IMR-90 (cell line): ENCODE measurements around the gene PEA15. TPM values are rescaled to one million over a fixed set of nuclear protein-coding genes. Genes with fewer than 3 reads are reported as not detected.

Experiments
- ATAC-seq: fragments of 200-7000 bp; cut with Tn5 transposase; 2 replicates; pipeline ENCODE4 v1.9.1; 2020; ENCODE audit warnings: low read depth, mild to moderate bottlenecking, moderate library complexity
- BruUV-seq: library from RNA; stranded (reverse); fragments of 400-500 nt; replicated peaks from 2 replicates; lab custom pipeline; 2021; lab: Mats Ljungman, UMichigan
- CTCF ChIA-PET: fragments of 300-600 bp; formaldehyde crosslinking; extraction: SDS; loops from one replicate; lab custom pipeline; 2021; ENCODE audit warnings: antibody characterized with exemption; lab: Yijun Ruan, JAX
- POLR2A ChIA-PET: fragments of 300-600 bp; sonication (Branson Sonifier 250); formaldehyde crosslinking; loops from one replicate; lab custom pipeline; 2022; ENCODE audit warnings: antibody characterized with exemption; ENCODE audit not compliant: unreplicated experiment; lab: Charles Lee
- DNase-seq: peaks from one replicate; pipeline ENCODE4 v3.0.0; 2013
- H2AFZ ChIP-seq: replicated peaks from 2 replicates; pipeline ENCODE3; 2013; ENCODE audit warnings: low read length, mild to moderate bottlenecking; ENCODE audit not compliant: poor library complexity
- H2AK5ac ChIP-seq: 2 replicates; pipeline ENCODE4 v1.6.1; 2013; ENCODE audit warnings: low read depth, low read length, inconsistent platforms
- H2AK9ac ChIP-seq: replicated peaks from 2 replicates; pipeline ENCODE3; 2013; ENCODE audit warnings: mild to moderate bottlenecking, low read depth, low read length, moderate library complexity; ENCODE audit not compliant: poor library complexity
- H2BK120ac ChIP-seq: 2 replicates; pipeline ENCODE4 v1.6.1; 2013; ENCODE audit warnings: low read depth, low read length, inconsistent platforms
- H2BK15ac ChIP-seq: 3 replicates; pipeline ENCODE4 v1.6.1; 2013; ENCODE audit warnings: low read depth, low read length, inconsistent platforms
- H2BK20ac ChIP-seq: 2 replicates; pipeline ENCODE4 v1.6.1; 2013; ENCODE audit warnings: low read depth, mild to moderate bottlenecking, inconsistent platforms, low read length, moderate library complexity
- H2BK5ac ChIP-seq: 2 replicates; pipeline ENCODE4 v1.6.1; 2013; ENCODE audit warnings: mild to moderate bottlenecking, low read depth, low read length, inconsistent platforms; ENCODE audit not compliant: poor library complexity, severe bottlenecking
- H3K14ac ChIP-seq: replicated peaks from 2 replicates; pipeline ENCODE4 v1.6.1; 2013; ENCODE audit warnings: low read depth, low read length, inconsistent platforms
- H3K18ac ChIP-seq: 2 replicates; pipeline ENCODE4 v1.6.1; 2013; ENCODE audit warnings: low read depth, low read length, control low read depth
- H3K23ac ChIP-seq: 2 replicates; pipeline ENCODE4 v1.6.1; 2013; ENCODE audit warnings: low read depth, low read length, inconsistent platforms
- H3K27ac ChIP-seq: 2 replicates; pipeline ENCODE4 v1.5.1; 2013; ENCODE audit warnings: mild to moderate bottlenecking, control low read depth, low read length; ENCODE audit not compliant: insufficient read depth
- H3K27me3 ChIP-seq: 2 replicates; pipeline ENCODE4 v1.6.1; 2013; ENCODE audit warnings: low read length; ENCODE audit not compliant: control insufficient read depth, insufficient read depth
- H3K36me3 ChIP-seq: 2 replicates; pipeline ENCODE4 v1.6.1; 2013; ENCODE audit warnings: low read length, mixed read lengths; ENCODE audit not compliant: control insufficient read depth, insufficient read depth
- H3K4ac ChIP-seq: 2 replicates; pipeline ENCODE4 v1.6.1; 2013; ENCODE audit warnings: low read depth, low read length, inconsistent platforms
- H3K4me1 ChIP-seq: 2 replicates; pipeline ENCODE4 v1.6.1; 2013; ENCODE audit warnings: low read length, mixed read lengths; ENCODE audit not compliant: control insufficient read depth, insufficient read depth
- H3K4me2 ChIP-seq: 2 replicates; pipeline ENCODE4 v1.6.1; 2013; ENCODE audit warnings: low read depth, mild to moderate bottlenecking, control low read depth, low read length, moderate library complexity
- H3K4me3 ChIP-seq: 2 replicates; pipeline ENCODE4 v1.5.1; 2013; ENCODE audit warnings: low read depth, mild to moderate bottlenecking, control low read depth, low read length, moderate library complexity; ENCODE audit not compliant: insufficient read depth
- H3K56ac ChIP-seq: 2 replicates; pipeline ENCODE4 v1.6.1; 2013; ENCODE audit warnings: low read length, inconsistent platforms; ENCODE audit not compliant: insufficient read depth; ENCODE audit errors: extremely low read depth
- H3K79me1 ChIP-seq, 2 experiments: 2 replicates each; pipeline ENCODE4 v1.6.1; 2013; ENCODE audit warnings: low read length in 2 of 2, inconsistent platforms in 1 of 2, low read depth in 1 of 2
- H3K9ac ChIP-seq: 2 replicates; pipeline ENCODE4 v1.6.1; 2013; ENCODE audit warnings: low read depth, low read length, control low read depth
- H3K9me1 ChIP-seq: 2 replicates; pipeline ENCODE4 v1.6.1; 2013; ENCODE audit warnings: low read length, inconsistent platforms; ENCODE audit not compliant: insufficient read depth
- H3K9me3 ChIP-seq: 2 replicates; pipeline ENCODE4 v1.6.1; 2013; ENCODE audit warnings: low read length; ENCODE audit not compliant: control insufficient read depth, insufficient read depth
- H4K20me1 ChIP-seq: 2 replicates; pipeline ENCODE4 v1.6.1; 2013; ENCODE audit warnings: low read length, inconsistent platforms; ENCODE audit not compliant: insufficient read depth
- H4K5ac ChIP-seq: 2 replicates; pipeline ENCODE4 v1.6.1; 2013; ENCODE audit warnings: mild to moderate bottlenecking, low read depth, low read length, control low read depth
- H4K8ac ChIP-seq, 2 experiments: 2 replicates each; pipeline ENCODE4 v1.6.1; 2013; ENCODE audit warnings: low read depth in 2 of 2, low read length in 2 of 2, control low read depth in 1 of 2, inconsistent platforms in 1 of 2
- H4K91ac ChIP-seq: 2 replicates; pipeline ENCODE4 v1.6.1; 2013; ENCODE audit warnings: low read depth, low read length, inconsistent platforms; ENCODE audit not compliant: insufficient read depth
- BHLHE40 ChIP-seq: fragments of 150-350 bp; IDR thresholded peaks from 2 replicates; pipeline ENCODE4 v1.6.1; 2016; ENCODE audit warnings: mild to moderate bottlenecking, low read depth, low read length
- CEBPB ChIP-seq: IDR thresholded peaks from 2 replicates; pipeline ENCODE4 v1.6.1; 2012; ENCODE audit warnings: low read depth, low read length, improper control_type of control experiment
- FOS ChIP-seq: fragments of 150-350 bp; IDR thresholded peaks from 2 replicates; pipeline ENCODE4 v1.6.1; 2016; ENCODE audit warnings: low read depth, low read length
- MAFK ChIP-seq: IDR thresholded peaks from 2 replicates; pipeline ENCODE4 v1.6.1; 2012; ENCODE audit warnings: low read depth, low read length, improper control_type of control experiment
- MAZ ChIP-seq: IDR thresholded peaks from 2 replicates; pipeline ENCODE4 v1.6.1; 2012; ENCODE audit warnings: low read depth, mild to moderate bottlenecking, low read length, improper control_type of control experiment, moderate library complexity, borderline replicate concordance
- MXI1 ChIP-seq: IDR thresholded peaks from 2 replicates; pipeline ENCODE4 v1.6.1; 2012; ENCODE audit warnings: low read depth, mild to moderate bottlenecking, low read length, moderate library complexity, borderline replicate concordance
- NFE2L2 ChIP-seq: fragments of 150-350 bp; IDR thresholded peaks from 2 replicates; pipeline ENCODE4 v1.6.1; 2016; ENCODE audit warnings: low read depth, mild to moderate bottlenecking, low read length
- POLR2A ChIP-seq: IDR thresholded peaks from 2 replicates; pipeline ENCODE4 v1.6.1; 2012; ENCODE audit warnings: mild to moderate bottlenecking, low read depth, low read length
- RAD21 ChIP-seq: IDR thresholded peaks from 2 replicates; pipeline ENCODE4 v1.6.1; 2012; ENCODE audit warnings: low read length, improper control_type of control experiment
- RCOR1 ChIP-seq: IDR thresholded peaks from 2 replicates; pipeline ENCODE4 v1.6.1; 2012; ENCODE audit warnings: mild to moderate bottlenecking, low read length, improper control_type of control experiment; ENCODE audit not compliant: insufficient replicate concordance
- RFX5 ChIP-seq: IDR thresholded peaks from 2 replicates; pipeline ENCODE4 v1.8.0; 2012; ENCODE audit warnings: low read depth, mild to moderate bottlenecking, low read length, moderate library complexity
- WGBS, 2 experiments: methylation state at CpG; one replicate each; pipeline versions ENCODE4 v1.1.5 to v1.1.7; 2013; ENCODE audit warnings: missing lambda C conversion rate in 2 of 2; ENCODE audit not compliant: insufficient read length in 1 of 2; ENCODE audit errors: extremely low coverage in 2 of 2; 5-methylcytosine and 5-hydroxymethylcytosine counted together
- dilution Hi-C: fragments of 300-500 bp; cut with HindIII; formaldehyde crosslinking; loops from one replicate; pipeline ENCODE4 v1.14.3; 2018; ENCODE audit warnings: low sequenced_read_pairs; ENCODE audit not compliant: unreplicated experiment
- in situ Hi-C: fragments of 300-500 bp; cut with MboI; formaldehyde crosslinking; loops from 3 replicates; pipeline ENCODE4 v1.14.3; 2019; ENCODE audit warnings: low sequenced_read_pairs, inconsistent platforms, mixed read lengths
- intact Hi-C: fragments of 100-400 bp; cut with micrococcal nuclease; formaldehyde crosslinking; loops from 2 replicates; pipeline ENCODE4 v1.10.0; 2022
- polyA plus RNA-seq, 3 experiments: library from polyadenylated mRNA; depleted of rRNA; stranded (reverse); fragments of >200 nt; gene quantifications; 2 replicates each; pipeline ENCODE4 v1.2.3, GENCODE V29; 2012; ENCODE audit warnings: low replicate concordance in 1 of 3
- total RNA-seq: library from RNA; depleted of rRNA; stranded (reverse); fragments of >200 nt; gene quantifications from 2 replicates; pipeline ENCODE4 v1.2.3, GENCODE V29; 2012
- TF ChIP-seq, protein P1 (sequence below): conservative IDR thresholded peaks from 2 replicates; pipeline ENCODE4 v1.5.1; 2012; ENCODE audit warnings: mild to moderate bottlenecking, low read depth, low read length, improper control_type of control experiment
- TF ChIP-seq, protein P2 (sequence below): fragments of 150-350 bp; IDR thresholded peaks from 2 replicates; pipeline ENCODE4 v1.6.1; 2017; ENCODE audit warnings: mild to moderate bottlenecking, antibody characterized with exemption, low read length, low read depth
- TF ChIP-seq, protein P3 (sequence below): fragments of 150-350 bp; IDR thresholded peaks from 2 replicates; pipeline ENCODE4 v1.6.1; 2016; ENCODE audit warnings: low read depth, mild to moderate bottlenecking, low read length, moderate library complexity, borderline replicate concordance

The PEA15 gene
- total and polyA plus RNA-seq, 2 of the 4 experiments (the other 2 are of a cell fraction) = 296 to 754 TPM

DNA sequence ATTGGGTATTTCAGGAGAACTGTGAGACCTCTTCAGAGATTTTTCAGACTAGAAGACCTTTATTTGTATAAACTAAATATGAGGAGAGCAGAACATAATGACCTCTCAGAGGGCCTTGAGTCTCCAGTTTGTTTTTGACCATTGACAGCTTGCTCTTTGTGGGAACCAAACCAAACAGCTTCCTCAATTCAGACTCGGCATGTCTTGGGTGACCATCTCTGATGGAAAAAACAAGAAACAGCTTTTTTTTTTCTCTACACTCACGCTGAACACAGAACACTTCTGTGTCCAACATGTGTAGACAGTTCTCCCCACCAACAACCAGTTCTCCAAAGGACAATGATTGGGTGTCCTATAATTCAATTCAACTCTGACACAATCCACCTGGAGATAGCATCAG lies 42.3 kb upstream of the PEA15 start:
- Histone ChIP-seq H3K27ac (no peak overlapping the region), H3K14ac (no peak overlapping the region), H3K4me1 (no peaks in the 10 kb centered on the region), H3K9me3 (no peaks in the 10 kb centered on the region), H3K56ac (no peak overlapping the region), H4K5ac (no peak overlapping the region), H3K9me1 (no peaks in the 10 kb centered on the region), H2BK20ac (no peak overlapping the region), H3K36me3 (no peaks in the 10 kb centered on the region), H4K20me1 (no peaks in the 10 kb centered on the region), H3K18ac (no peak overlapping the region), H3K4me2 (no peak overlapping the region), H2BK15ac (no peak overlapping the region), H3K23ac (no peak overlapping the region), H3K4ac (no peak overlapping the region), H3K9ac (no peak overlapping the region), H2AK9ac (no peak overlapping the region), H2AFZ (no peak overlapping the region), H2BK5ac (no peak overlapping the region), H4K91ac (no peak overlapping the region), H2AK5ac (no peak overlapping the region), H4K8ac (no peak overlapping the region), H3K4me3 (no peak overlapping the region), H3K79me1 (no peaks in the 10 kb centered on the region), H3K27me3 (peaks cover 45% of the 10 kb centered on the region), H2BK120ac (no peak overlapping the region)
- no TSS peak for BruUV-seq
- ATAC-seq (no peak), DNase-seq (no peak)
- dilution Hi-C loops = no loop called here
- WGBS, 2 experiments = 80% methylated on average over 1 of the region's 2 CpGs; no CpG with 5 or more reads in 1 of the 2 experiments
- POLR2A ChIA-PET = no interaction called here
- CTCF ChIA-PET = interaction anchor here (0.5 to 0.7 kb wide), 4 partner anchors 17 to 287 kb away, joined by 3 to 6 read pairs (median 4); no protein-coding TSS in a partner anchor
- intact Hi-C loops = no loop called here
- TF ChIP-seq RAD21 (no peak), NFE2L2 (no peak), BHLHE40 (no peak), MXI1 (no peak), CEBPB (no peak), POLR2A (no peak), RCOR1 (no peak), RFX5 (no peak), FOS (no peak), MAFK (no peak), MAZ (no peak)
- TF ChIP-seq, protein P1, sequence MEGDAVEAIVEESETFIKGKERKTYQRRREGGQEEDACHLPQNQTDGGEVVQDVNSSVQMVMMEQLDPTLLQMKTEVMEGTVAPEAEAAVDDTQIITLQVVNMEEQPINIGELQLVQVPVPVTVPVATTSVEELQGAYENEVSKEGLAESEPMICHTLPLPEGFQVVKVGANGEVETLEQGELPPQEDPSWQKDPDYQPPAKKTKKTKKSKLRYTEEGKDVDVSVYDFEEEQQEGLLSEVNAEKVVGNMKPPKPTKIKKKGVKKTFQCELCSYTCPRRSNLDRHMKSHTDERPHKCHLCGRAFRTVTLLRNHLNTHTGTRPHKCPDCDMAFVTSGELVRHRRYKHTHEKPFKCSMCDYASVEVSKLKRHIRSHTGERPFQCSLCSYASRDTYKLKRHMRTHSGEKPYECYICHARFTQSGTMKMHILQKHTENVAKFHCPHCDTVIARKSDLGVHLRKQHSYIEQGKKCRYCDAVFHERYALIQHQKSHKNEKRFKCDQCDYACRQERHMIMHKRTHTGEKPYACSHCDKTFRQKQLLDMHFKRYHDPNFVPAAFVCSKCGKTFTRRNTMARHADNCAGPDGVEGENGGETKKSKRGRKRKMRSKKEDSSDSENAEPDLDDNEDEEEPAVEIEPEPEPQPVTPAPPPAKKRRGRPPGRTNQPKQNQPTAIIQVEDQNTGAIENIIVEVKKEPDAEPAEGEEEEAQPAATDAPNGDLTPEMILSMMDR = no peak
- TF ChIP-seq, protein P2, sequence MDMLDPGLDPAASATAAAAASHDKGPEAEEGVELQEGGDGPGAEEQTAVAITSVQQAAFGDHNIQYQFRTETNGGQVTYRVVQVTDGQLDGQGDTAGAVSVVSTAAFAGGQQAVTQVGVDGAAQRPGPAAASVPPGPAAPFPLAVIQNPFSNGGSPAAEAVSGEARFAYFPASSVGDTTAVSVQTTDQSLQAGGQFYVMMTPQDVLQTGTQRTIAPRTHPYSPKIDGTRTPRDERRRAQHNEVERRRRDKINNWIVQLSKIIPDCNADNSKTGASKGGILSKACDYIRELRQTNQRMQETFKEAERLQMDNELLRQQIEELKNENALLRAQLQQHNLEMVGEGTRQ = no peak
- TF ChIP-seq, protein P3, sequence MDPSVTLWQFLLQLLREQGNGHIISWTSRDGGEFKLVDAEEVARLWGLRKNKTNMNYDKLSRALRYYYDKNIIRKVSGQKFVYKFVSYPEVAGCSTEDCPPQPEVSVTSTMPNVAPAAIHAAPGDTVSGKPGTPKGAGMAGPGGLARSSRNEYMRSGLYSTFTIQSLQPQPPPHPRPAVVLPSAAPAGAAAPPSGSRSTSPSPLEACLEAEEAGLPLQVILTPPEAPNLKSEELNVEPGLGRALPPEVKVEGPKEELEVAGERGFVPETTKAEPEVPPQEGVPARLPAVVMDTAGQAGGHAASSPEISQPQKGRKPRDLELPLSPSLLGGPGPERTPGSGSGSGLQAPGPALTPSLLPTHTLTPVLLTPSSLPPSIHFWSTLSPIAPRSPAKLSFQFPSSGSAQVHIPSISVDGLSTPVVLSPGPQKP = no peak
- in situ Hi-C loops = no loop called here
